HFF-Myc (cell line): Measurements from ENCODE around the gene ABCF3.
"Not testable (repeated sequence)": the region's sequence is repeated elsewhere in the genome, so short reads cannot be mapped to it uniquely, and the experiment has no call there.

ENCODE experiments used
- DNase-seq: peaks from one replicate; pipeline ENCODE4 v3.0.0-alpha.2; 2011; ENCODE audit warnings: low read depth; ENCODE audit errors: extremely low read depth
- H3K4me3 ChIP-seq: replicated peaks from 2 replicates; pipeline ENCODE4 v1.5.1; 2011; ENCODE audit warnings: low read depth, mild to moderate bottlenecking, control low read depth, low read length
- CTCF ChIP-seq: IDR thresholded peaks from 2 replicates; pipeline ENCODE4 v1.5.1; 2012; ENCODE audit warnings: mild to moderate bottlenecking, low read depth, low read length, control low read depth; ENCODE audit errors: missing control alignments

Gene ABCF3

DNA sequence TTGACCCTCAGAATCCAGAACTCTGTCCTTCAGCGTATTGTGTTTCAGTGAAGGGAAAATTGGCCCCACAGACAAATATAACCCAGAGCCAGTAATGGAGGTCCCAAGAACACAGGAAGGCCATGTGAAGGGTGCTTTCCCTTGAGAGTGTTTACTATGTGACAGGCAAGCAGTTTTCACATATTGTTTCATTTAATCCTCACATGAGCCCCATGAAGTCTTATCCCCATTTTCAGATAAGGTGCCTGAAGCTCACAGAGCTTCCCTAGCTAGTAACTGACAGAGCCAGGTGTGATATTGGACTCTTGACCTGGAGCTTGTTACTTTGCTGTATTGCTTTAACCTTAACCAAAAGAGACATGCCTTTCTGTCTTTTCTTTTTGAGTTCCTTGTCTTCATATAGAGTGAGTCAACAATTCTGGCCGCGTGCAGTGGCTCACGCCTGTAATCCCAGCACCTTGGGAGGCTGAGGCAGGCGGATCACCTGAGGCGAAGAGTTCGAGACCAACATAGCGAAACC, 40.2 kb upstream of the ABCF3 start:
- H3K4me3 ChIP-seq, result no peak overlapping the region
- DNase-seq, result no peak
- TF ChIP-seq CTCF, result no peak

GRCh38 chr3:184148076-184148475, 37.9 kb upstream of the ABCF3 start:
- no peak overlapping the region for H3K4me3 ChIP-seq
- no peak for TF ChIP-seq CTCF
- no peak for DNase-seq

DNA sequence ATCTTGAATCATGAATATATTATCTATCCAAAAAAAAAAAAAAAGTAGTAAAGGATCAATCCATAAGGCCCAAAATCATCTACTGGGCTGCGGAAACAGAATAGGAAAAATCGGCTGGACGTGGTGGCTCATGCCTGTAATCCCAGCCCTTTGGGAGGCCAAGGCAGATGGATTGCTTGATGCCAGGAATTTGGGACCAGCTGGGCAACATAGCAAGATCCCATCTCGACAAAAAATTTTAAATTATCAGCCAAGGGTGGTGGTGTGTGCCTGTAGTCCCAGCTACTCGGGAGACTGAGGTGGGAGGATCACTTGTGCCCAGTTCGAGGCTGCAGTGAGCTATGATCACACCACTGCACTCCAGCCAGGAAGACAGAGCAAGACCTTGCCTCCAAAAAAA, 36.9 kb upstream of the ABCF3 start:
- DNase-seq, result no peak
- no peak for TF ChIP-seq CTCF
- no peak overlapping the region for H3K4me3 ChIP-seq

GRCh38 chr3:184149770-184150169, 36.2 kb upstream of the ABCF3 start:
- not testable (repeated sequence) for DNase-seq, H3K4me3 ChIP-seq
- peak; percentile 8 for TF ChIP-seq CTCF

DNA sequence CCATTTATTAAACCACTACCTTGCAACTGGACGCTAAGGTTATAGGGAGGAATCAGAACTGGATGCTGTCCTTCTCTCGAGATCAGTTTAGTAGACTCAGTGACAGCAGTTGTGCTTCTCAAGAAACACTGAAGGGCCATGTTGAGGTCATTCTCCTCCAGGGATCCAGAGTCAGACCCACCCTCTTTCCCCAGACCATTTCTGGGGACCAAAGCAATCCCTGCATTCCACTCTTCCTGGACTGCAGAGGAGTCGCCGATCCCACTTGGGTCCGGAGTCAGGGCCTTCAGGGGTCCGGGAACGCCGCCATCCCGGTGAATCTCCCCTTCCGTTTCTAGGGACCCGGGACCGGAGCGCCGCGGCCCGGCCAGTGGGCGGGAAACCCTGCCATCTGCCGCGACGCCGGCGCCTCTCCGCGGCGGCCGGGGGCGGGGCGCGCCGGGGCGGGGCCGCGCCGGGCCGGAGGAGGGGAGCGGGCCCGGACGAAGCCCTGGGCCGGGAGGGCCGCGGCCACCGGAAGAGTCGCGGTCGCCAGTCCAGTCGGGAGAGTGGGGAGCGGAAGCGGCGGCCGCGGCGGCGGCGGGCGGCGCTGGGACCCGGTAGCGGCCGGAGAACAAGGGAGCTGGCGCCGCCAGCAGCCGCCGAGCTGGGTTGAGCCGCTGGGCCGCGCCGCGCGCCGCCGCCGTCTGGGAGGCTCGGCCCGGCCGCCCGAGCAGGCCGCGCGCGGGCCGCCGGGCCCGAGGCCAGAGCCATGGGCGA, 30.9 kb upstream of the ABCF3 start, which contains the start of gene DVL3:
Gene DVL3 (plus strand): TSS at position 493 of the 759 bp plus-strand sequence. CDS start 259 bp downstream, at position 752.
- DNase-seq, result no peak
- TF ChIP-seq CTCF, result no peak

GRCh38 chr3:184155644-184156521, 30.1 kb upstream of the ABCF3 start:
- H3K4me3 ChIP-seq, result peak overlapping the region; percentile 94
- no peak for TF ChIP-seq CTCF
- DNase-seq, result no peak

More for the DNA sequence above, 30.9 kb upstream of the ABCF3 start, which contains the start of gene DVL3:
- peak within 1 kb of the TSS; percentile 94 for H3K4me3 ChIP-seq
